T-helper 2 cell treated with Interferon-gamma antibody and Interleukin-4, amounts not matched to agents 5 μg/mL and 100 μg/mL, for 36 hours (primary cell): Measurements from ENCODE around the gene OPRL1.

Source experiments
- DNase-seq: peaks from one replicate; pipeline ENCODE4 v3.0.0; 2021; ENCODE audit warnings: low spot score
- H3K27ac Mint-ChIP-seq: one replicate; pipeline ENCODE4 v1.8.0; 2021; ENCODE audit warnings: mild to moderate bottlenecking, mixed read lengths
- H3K27me3 Mint-ChIP-seq: one replicate; pipeline ENCODE4 v1.8.0; 2021; ENCODE audit warnings: low read depth, mixed read lengths
- H3K36me3 Mint-ChIP-seq: one replicate; pipeline ENCODE4 v1.8.0; 2021; ENCODE audit warnings: low read depth, mixed read lengths
- H3K4me1 Mint-ChIP-seq: one replicate; pipeline ENCODE4 v1.8.0; 2021; ENCODE audit warnings: low read depth, mixed read lengths
- H3K4me3 Mint-ChIP-seq: one replicate; pipeline ENCODE4 v1.8.0; 2022; ENCODE audit warnings: mild to moderate bottlenecking, moderate library complexity, mixed read lengths
- H3K9me3 Mint-ChIP-seq: one replicate; pipeline ENCODE4 v1.8.0; 2021; ENCODE audit warnings: mixed read lengths

Gene OPRL1

GRCh38 chr20:64077541-64077875, 2.4 kb upstream of the OPRL1 start:
- peak overlapping the region; percentile 79 for H3K27ac Mint-ChIP-seq
- peaks cover 10% of the 10 kb centered on the region for H3K27me3 Mint-ChIP-seq
- H3K4me3 Mint-ChIP-seq = peak overlapping the region; percentile 90
- no peak for DNase-seq
- peaks cover 21% of the 10 kb centered on the region for H3K4me1 Mint-ChIP-seq
- peaks cover 29% of the 10 kb centered on the region for H3K36me3 Mint-ChIP-seq
- H3K9me3 Mint-ChIP-seq = no peaks in the 10 kb centered on the region

GRCh38 chr20:64077876-64078551, 1.9 kb upstream of the OPRL1 start:
- peaks cover 25% of the 10 kb centered on the region for H3K4me1 Mint-ChIP-seq
- peaks cover 28% of the 10 kb centered on the region for H3K36me3 Mint-ChIP-seq
- H3K27ac Mint-ChIP-seq = peak overlapping the region; percentile 79
- no peaks in the 10 kb centered on the region for H3K9me3 Mint-ChIP-seq
- peaks cover 15% of the 10 kb centered on the region for H3K27me3 Mint-ChIP-seq
- peak; percentile 51 for DNase-seq
- H3K4me3 Mint-ChIP-seq = peak overlapping the region; percentile 90

GRCh38 chr20:64078934-64079272, 979 bp upstream of the OPRL1 start:
- Mint-ChIP-seq H3K36me3 (peaks cover 25% of the 10 kb centered on the region), H3K27me3 (peaks cover 18% of the 10 kb centered on the region)

GRCh38 chr20:64079273-64080012, 439 bp upstream of the OPRL1 start, which contains the start of gene RGS19:
Gene RGS19, minus strand, starts transcription at chr20:64079518. Its CDS starts 2,632 bp downstream, at chr20:64076886.
- DNase-seq = peak; percentile 85
- Mint-ChIP-seq H3K36me3 (peaks cover 23% of the 10 kb centered on the region), H3K4me1 (peaks cover 29% of the 10 kb centered on the region), H3K4me3 (peak within 1 kb of the TSS; percentile 90), H3K27ac (peak within 1 kb of the TSS; percentile 79), H3K27me3 (peaks cover 21% of the 10 kb centered on the region), H3K9me3 (no peaks in the 10 kb centered on the region)

More at GRCh38 chr20:64078934-64079272, 979 bp upstream of the OPRL1 start:
- no peak for DNase-seq
- no peaks in the 10 kb centered on the region for H3K9me3 Mint-ChIP-seq
- H3K27ac Mint-ChIP-seq = peak overlapping the region; percentile 79
- peak overlapping the region; percentile 90 for H3K4me3 Mint-ChIP-seq
- H3K4me1 Mint-ChIP-seq = peaks cover 28% of the 10 kb centered on the region

GRCh38 chr20:64080813-64081623, 1.1 kb downstream of the OPRL1 start:
- Mint-ChIP-seq H3K27ac (peak overlapping the region; percentile 55), H3K36me3 (peaks cover 11% of the 10 kb centered on the region), H3K27me3 (peaks cover 35% of the 10 kb centered on the region), H3K4me3 (peak overlapping the region; percentile 76), H3K4me1 (peaks cover 26% of the 10 kb centered on the region), H3K9me3 (no peaks in the 10 kb centered on the region)
- DNase-seq = no peak

- H3K27ac Mint-ChIP-seq = no peak overlapping the region
- H3K4me3 Mint-ChIP-seq = peak overlapping the region; percentile 24
- peaks cover 10% of the 10 kb centered on the region for H3K36me3 Mint-ChIP-seq
- H3K27me3 Mint-ChIP-seq = peaks cover 39% of the 10 kb centered on the region
- no peak for DNase-seq
- no peaks in the 10 kb centered on the region for H3K9me3 Mint-ChIP-seq
- peaks cover 26% of the 10 kb centered on the region for H3K4me1 Mint-ChIP-seq
Observed at GRCh38 chr20:64081624-64081964, 1.7 kb downstream of the OPRL1 start.

GRCh38 chr20:64082126-64082731, 2.3 kb downstream of the OPRL1 start:
- H3K27me3 Mint-ChIP-seq = peaks cover 41% of the 10 kb centered on the region

GRCh38 chr20:64082820-64083377, 3.0 kb downstream of the OPRL1 start:
- H3K4me1 Mint-ChIP-seq = peaks cover 25% of the 10 kb centered on the region
- peaks cover 5% of the 10 kb centered on the region for H3K36me3 Mint-ChIP-seq
- peaks cover 41% of the 10 kb centered on the region for H3K27me3 Mint-ChIP-seq
- H3K9me3 Mint-ChIP-seq = no peaks in the 10 kb centered on the region
- no peak for DNase-seq
- H3K27ac Mint-ChIP-seq = no peak overlapping the region
- peak overlapping the region; percentile 78 for H3K4me3 Mint-ChIP-seq

More at GRCh38 chr20:64082126-64082731, 2.3 kb downstream of the OPRL1 start:
- Mint-ChIP-seq H3K4me1 (peaks cover 26% of the 10 kb centered on the region), H3K9me3 (no peaks in the 10 kb centered on the region), H3K36me3 (peaks cover 10% of the 10 kb centered on the region), H3K27ac (no peak overlapping the region), H3K4me3 (peak overlapping the region; percentile 52)
- DNase-seq = no peak

- H3K4me1 Mint-ChIP-seq = peaks cover 23% of the 10 kb centered on the region
- peak; percentile 76 for DNase-seq
- H3K4me3 Mint-ChIP-seq = peak overlapping the region; percentile 78
- peaks cover 3% of the 10 kb centered on the region for H3K36me3 Mint-ChIP-seq
- no peak overlapping the region for H3K27ac Mint-ChIP-seq
- no peaks in the 10 kb centered on the region for H3K9me3 Mint-ChIP-seq
- H3K27me3 Mint-ChIP-seq = peaks cover 43% of the 10 kb centered on the region
Observed at GRCh38 chr20:64083378-64083803, 3.5 kb downstream of the OPRL1 start.

GRCh38 chr20:64083804-64084684, 4.2 kb downstream of the OPRL1 start, which contains the start of gene LKAAEAR1:
Gene LKAAEAR1, minus strand, starts transcription at chr20:64084398. Its CDS starts 179 bp downstream, at chr20:64084219.
- Mint-ChIP-seq H3K36me3 (peaks cover 1% of the 10 kb centered on the region), H3K4me1 (peaks cover 23% of the 10 kb centered on the region), H3K4me3 (peak within 1 kb of the TSS; percentile 82), H3K9me3 (no peaks in the 10 kb centered on the region), H3K27ac (peak within 1 kb of the TSS; percentile 67), H3K27me3 (peaks cover 46% of the 10 kb centered on the region)
- no peak for DNase-seq

GRCh38 chr20:64084685-64085152, 4.8 kb downstream of the OPRL1 start:
- H3K9me3 Mint-ChIP-seq = no peaks in the 10 kb centered on the region
- peaks cover 23% of the 10 kb centered on the region for H3K4me1 Mint-ChIP-seq
- H3K4me3 Mint-ChIP-seq = peak overlapping the region; percentile 82
- H3K27ac Mint-ChIP-seq = no peak overlapping the region
- H3K27me3 Mint-ChIP-seq = peaks cover 46% of the 10 kb centered on the region
- DNase-seq = no peak
- H3K36me3 Mint-ChIP-seq = no peaks in the 10 kb centered on the region

GRCh38 chr20:64086801-64087200, 6.9 kb downstream of the OPRL1 start:
- Mint-ChIP-seq H3K36me3 (no peaks in the 10 kb centered on the region), H3K4me1 (peaks cover 13% of the 10 kb centered on the region), H3K27me3 (peaks cover 43% of the 10 kb centered on the region), H3K27ac (no peak overlapping the region), H3K9me3 (no peaks in the 10 kb centered on the region), H3K4me3 (no peak overlapping the region)
- DNase-seq = no peak
